Esophagus muscularis mucosa (tissue), 4 donors: ENCODE results near the gene ACAD11. TPM values are rescaled to one million over a fixed set of nuclear protein-coding genes. Genes with fewer than 3 reads are reported as not detected.

ENCODE experiments used
- DNase-seq: peaks from one replicate; pipeline ENCODE4 v3.0.0-alpha.2; 2017; ENCODE audit errors: extremely low spot score
- H3K27ac ChIP-seq, 4 donors: fragments of 200-600 bp; sonication (generic); replicated peaks in 1 of 4; 1 replicate in 3 of 4; 2 replicates in 1 of 4; pipeline ENCODE4 v1.5.1; 2016 to 2019; ENCODE audit warnings: mild to moderate bottlenecking in 1 of 4
- H3K27me3 ChIP-seq, 4 donors: fragments of 200-600 bp; sonication (generic); one replicate each; pipeline versions ENCODE4 v1.5.1 to v1.6.0; 2016 to 2019
- H3K36me3 ChIP-seq, 4 donors: fragments of 200-600 bp; sonication (generic); one replicate each; pipeline ENCODE4 v1.5.1; 2016 to 2019
- H3K4me1 ChIP-seq, 4 donors: fragments of 200-600 bp; sonication (generic); one replicate each; pipeline ENCODE4 v1.5.1; 2016 to 2019
- H3K4me3 ChIP-seq, 4 donors: fragments of 200-600 bp; sonication (generic); 1 replicate in 2 of 4; 2 replicates in 2 of 4; pipeline ENCODE4 v1.5.1; 2016 to 2019; ENCODE audit warnings: mild to moderate bottlenecking in 4 of 4, moderate library complexity in 1 of 4
- H3K9me3 ChIP-seq, 4 donors: fragments of 200-600 bp; sonication (generic); 1 replicate in 3 of 4; 2 replicates in 1 of 4; pipeline ENCODE4 v1.5.1; 2016 to 2019
- EP300 ChIP-seq: sonication (generic); formaldehyde crosslinking; IDR thresholded peaks from one replicate; pipeline ENCODE4 v1.6.1; 2017; ENCODE audit warnings: antibody characterized with exemption
- POLR2A ChIP-seq: fragments of 450-650 bp; IDR thresholded peaks from one replicate; pipeline ENCODE4 v1.6.1; 2017; ENCODE audit warnings: antibody characterized with exemption, moderate library complexity, mild to moderate bottlenecking, low read depth
- POLR2AphosphoS5 ChIP-seq, 2 donors: sonication (generic); formaldehyde crosslinking; IDR thresholded peaks; one replicate each; pipeline ENCODE4 v1.6.1; 2017; ENCODE audit warnings: antibody characterized with exemption in 2 of 2
- WGBS: methylation state at CpG from one replicate; pipeline ENCODE4 v1.1.5; 2018; 5-methylcytosine and 5-hydroxymethylcytosine counted together
- intact Hi-C: fragments of 100-400 bp; cut with DNase I; formaldehyde crosslinking; loops from one replicate; pipeline ENCODE4 v1.15.1; 2023
- total RNA-seq, 4 donors: library from RNA; depleted of rRNA; stranded (reverse); fragments of >200 nt; gene quantifications; one replicate each; pipeline versions ENCODE4 v1.1.0 to v1.2.1, GENCODE V29; 2016
- TF ChIP-seq, protein P1 (sequence below), 3 experiments: fragments of 200-600 bp in 2 of 3; fragments of 450-650 bp in 1 of 3; sonication (generic) in 2 of 3; IDR thresholded peaks; one replicate each; pipeline ENCODE4 v1.5.1; 2017 to 2019; ENCODE audit warnings: antibody characterized with exemption in 3 of 3, mild to moderate bottlenecking in 2 of 3, moderate library complexity in 1 of 3

Gene ACAD11
- total RNA-seq, 4 donors from 2014 or later, result 14.1 to 26.6 (median 17.2) TPM

- H3K9me3 ChIP-seq, result no peaks in the 10 kb centered on the region
- intact Hi-C loops, result no loop called here
- DNase-seq, result no peak
- H3K27ac ChIP-seq, result no peak overlapping the region
- H3K27me3 ChIP-seq, result no peaks in the 10 kb centered on the region
- H3K36me3 ChIP-seq, result peaks cover 17 to 75% (median 39%) of the 10 kb centered on the region in 4 donors
- 96% methylated on average over 6 of the region's 6 CpGs for WGBS
- TF ChIP-seq EP300 (no peak), POLR2AphosphoS5 (IDR thresholded peaks at IDR 0.05) (no peak), POLR2A (no peak)
- TF ChIP-seq, protein P1, sequence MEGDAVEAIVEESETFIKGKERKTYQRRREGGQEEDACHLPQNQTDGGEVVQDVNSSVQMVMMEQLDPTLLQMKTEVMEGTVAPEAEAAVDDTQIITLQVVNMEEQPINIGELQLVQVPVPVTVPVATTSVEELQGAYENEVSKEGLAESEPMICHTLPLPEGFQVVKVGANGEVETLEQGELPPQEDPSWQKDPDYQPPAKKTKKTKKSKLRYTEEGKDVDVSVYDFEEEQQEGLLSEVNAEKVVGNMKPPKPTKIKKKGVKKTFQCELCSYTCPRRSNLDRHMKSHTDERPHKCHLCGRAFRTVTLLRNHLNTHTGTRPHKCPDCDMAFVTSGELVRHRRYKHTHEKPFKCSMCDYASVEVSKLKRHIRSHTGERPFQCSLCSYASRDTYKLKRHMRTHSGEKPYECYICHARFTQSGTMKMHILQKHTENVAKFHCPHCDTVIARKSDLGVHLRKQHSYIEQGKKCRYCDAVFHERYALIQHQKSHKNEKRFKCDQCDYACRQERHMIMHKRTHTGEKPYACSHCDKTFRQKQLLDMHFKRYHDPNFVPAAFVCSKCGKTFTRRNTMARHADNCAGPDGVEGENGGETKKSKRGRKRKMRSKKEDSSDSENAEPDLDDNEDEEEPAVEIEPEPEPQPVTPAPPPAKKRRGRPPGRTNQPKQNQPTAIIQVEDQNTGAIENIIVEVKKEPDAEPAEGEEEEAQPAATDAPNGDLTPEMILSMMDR (IDR thresholded peaks at IDR 0.05), result no peak
- H3K4me3 ChIP-seq, result no peak overlapping the region
- no peaks in the 10 kb centered on the region for H3K4me1 ChIP-seq
Observed at GRCh38 chr3:132626955-132627354, 32.7 kb downstream of the ACAD11 start.

DNA sequence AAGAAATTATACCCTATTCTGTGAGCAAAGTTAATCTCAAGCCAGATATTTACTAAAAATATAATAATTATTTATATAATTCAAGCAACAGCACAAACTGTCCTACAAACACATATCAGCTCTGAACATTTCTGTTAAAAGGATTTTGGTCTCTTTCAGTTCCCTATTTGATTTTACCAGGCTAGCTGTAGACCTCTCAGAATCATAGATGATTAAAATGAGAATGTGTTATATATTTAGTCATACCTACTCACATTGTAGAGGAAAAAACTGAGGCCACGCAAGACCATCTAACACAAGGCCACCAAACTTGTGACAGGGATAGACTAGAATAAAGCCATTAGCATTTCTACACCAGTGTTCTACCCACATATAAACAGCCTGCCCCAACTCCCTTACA is 34.0 kb downstream of the ACAD11 start:
- WGBS, result 95% methylated on average over 1 of the region's 1 CpG
- no peaks in the 10 kb centered on the region for H3K9me3 ChIP-seq
- no peak for DNase-seq
- no peaks in the 10 kb centered on the region for H3K4me1 ChIP-seq
- no peaks in the 10 kb centered on the region for H3K27me3 ChIP-seq
- no peak overlapping the region for H3K4me3 ChIP-seq
- peaks cover 17 to 76% (median 39%) of the 10 kb centered on the region in 4 donors for H3K36me3 ChIP-seq
- no peak overlapping the region for H3K27ac ChIP-seq
- intact Hi-C loops, result no loop called here
- TF ChIP-seq POLR2AphosphoS5 (IDR thresholded peaks at IDR 0.05), result no peak
- no peak for TF ChIP-seq EP300
- no peak for TF ChIP-seq POLR2A
- TF ChIP-seq, protein P1 (IDR thresholded peaks at IDR 0.05), result no peak

DNA sequence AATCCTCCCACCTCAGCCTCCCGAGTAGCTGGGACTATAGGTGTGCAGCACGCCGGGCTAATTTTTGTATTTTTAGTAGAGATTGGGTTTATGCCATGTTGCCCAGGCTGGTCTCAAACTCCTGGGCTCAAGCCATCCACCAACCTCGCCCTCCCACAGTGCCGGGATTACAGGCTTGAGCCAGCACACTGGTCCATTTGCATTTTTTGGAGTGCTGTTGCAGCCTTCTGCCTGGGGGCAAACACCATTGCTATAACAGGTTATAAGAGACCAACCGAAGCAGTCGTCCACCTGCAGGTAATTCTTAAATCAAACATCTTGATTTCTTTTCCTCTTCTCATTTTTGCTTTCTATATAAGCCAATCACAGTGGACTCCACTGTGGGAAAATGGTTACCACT is 34.8 kb downstream of the ACAD11 start:
- intact Hi-C loops, result no loop called here
- TF ChIP-seq POLR2A, result no peak
- no peak for TF ChIP-seq EP300
- TF ChIP-seq, protein P1 (IDR thresholded peaks at IDR 0.05), result no peak
- TF ChIP-seq POLR2AphosphoS5 (IDR thresholded peaks at IDR 0.05), result no peak
- Histone ChIP-seq H3K4me3 (no peak overlapping the region), H3K36me3 (peaks cover 17 to 72% (median 39%) of the 10 kb centered on the region in 4 donors), H3K27ac (no peak overlapping the region), H3K27me3 (no peaks in the 10 kb centered on the region), H3K4me1 (peaks cover 0 to 2% (median 0%) of the 10 kb centered on the region in 4 donors), H3K9me3 (no peaks in the 10 kb centered on the region)
- WGBS, result 96% methylated on average over 5 of the region's 7 CpGs
- DNase-seq, result no peak

DNA sequence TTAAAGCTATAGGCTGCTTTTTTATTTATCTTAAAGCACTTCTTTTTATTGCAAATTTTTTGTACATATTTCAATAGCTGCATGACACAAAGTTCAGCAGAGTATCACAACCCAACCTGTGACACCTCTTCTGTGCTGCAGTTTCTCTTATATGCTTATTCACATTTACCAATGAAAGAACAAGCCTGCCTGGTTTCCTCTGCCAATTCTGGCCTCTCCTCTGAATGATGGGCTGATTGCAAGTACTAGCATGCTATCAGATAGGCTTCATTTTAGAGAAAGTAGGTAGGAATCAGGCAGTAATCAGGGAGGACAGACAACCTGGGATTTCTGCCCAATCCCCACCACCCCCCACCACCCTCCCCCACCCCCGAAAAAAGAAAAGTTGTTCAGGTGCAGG is 36.0 kb downstream of the ACAD11 start:
- no peaks in the 10 kb centered on the region for H3K27me3 ChIP-seq
- peaks cover 0 to 3% (median 0%) of the 10 kb centered on the region in 4 donors for H3K4me1 ChIP-seq
- intact Hi-C loops, result no loop called here
- H3K9me3 ChIP-seq, result no peaks in the 10 kb centered on the region
- no peak overlapping the region for H3K27ac ChIP-seq
- DNase-seq, result no peak
- TF ChIP-seq POLR2AphosphoS5 (IDR thresholded peaks at IDR 0.05) (no peak), POLR2A (no peak), EP300 (no peak)
- TF ChIP-seq, protein P1 (IDR thresholded peaks at IDR 0.05), result no peak
- H3K36me3 ChIP-seq, result peaks cover 17 to 61% (median 40%) of the 10 kb centered on the region in 4 donors
- H3K4me3 ChIP-seq, result no peak overlapping the region
- WGBS, result 100% methylated on average over 1 of the region's 1 CpG

DNA sequence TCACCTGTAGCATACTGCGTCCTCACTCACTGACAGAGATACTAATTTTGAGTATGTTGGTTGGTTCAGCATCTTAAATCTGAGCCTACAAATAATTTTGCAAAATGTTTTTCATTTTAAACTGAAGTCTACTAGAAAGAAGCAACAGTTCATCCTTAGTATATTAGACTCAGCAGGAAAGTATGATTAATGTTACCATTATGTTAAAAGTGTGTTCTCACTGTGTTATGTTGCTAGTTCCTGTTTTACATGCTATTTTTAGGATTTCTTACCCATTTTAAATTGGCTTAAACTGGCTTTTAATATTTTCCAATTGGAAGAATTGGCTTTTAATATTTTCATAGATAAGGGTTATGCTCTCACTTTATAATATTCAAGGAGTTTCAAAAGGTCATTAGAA is 36.8 kb downstream of the ACAD11 start:
- H3K4me1 ChIP-seq, result peaks cover 0 to 3% (median 0%) of the 10 kb centered on the region in 4 donors
- TF ChIP-seq EP300 (no peak), POLR2A (no peak), POLR2AphosphoS5 (IDR thresholded peaks at IDR 0.05) (no peak)
- TF ChIP-seq, protein P1 (IDR thresholded peaks at IDR 0.05), result no peak
- intact Hi-C loops, result no loop called here

More for the DNA sequence above, 36.8 kb downstream of the ACAD11 start:
- no peaks in the 10 kb centered on the region for H3K9me3 ChIP-seq
- WGBS, result 86% methylated on average over 1 of the region's 1 CpG
- DNase-seq, result no peak
- peaks cover 17 to 60% (median 39%) of the 10 kb centered on the region in 4 donors for H3K36me3 ChIP-seq
- H3K4me3 ChIP-seq, result no peak overlapping the region
- no peaks in the 10 kb centered on the region for H3K27me3 ChIP-seq
- no peak overlapping the region for H3K27ac ChIP-seq
